ENCODE results near the gene RYR3.

Gene RYR3

DNA sequence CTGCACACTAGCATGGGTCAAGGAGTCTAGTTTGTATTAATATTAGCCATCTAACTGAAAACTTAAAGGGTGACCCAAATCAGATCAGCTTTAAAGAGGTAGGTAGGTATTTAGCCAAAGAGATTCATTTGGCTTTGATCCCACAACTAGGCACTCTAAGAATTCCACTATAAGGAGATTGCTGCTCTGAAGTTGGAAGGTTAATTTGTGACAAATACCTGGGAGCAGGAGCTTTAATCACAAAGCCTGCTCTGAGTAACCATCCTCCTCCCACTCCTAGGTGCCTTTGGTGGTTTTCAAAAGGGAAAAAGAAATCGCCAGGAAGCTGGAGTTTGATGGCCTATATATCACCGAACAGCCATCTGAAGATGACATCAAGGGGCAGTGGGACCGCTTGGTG, 537.2 kb downstream of the RYR3 start:
- DNase-seq, result no peak

DNA sequence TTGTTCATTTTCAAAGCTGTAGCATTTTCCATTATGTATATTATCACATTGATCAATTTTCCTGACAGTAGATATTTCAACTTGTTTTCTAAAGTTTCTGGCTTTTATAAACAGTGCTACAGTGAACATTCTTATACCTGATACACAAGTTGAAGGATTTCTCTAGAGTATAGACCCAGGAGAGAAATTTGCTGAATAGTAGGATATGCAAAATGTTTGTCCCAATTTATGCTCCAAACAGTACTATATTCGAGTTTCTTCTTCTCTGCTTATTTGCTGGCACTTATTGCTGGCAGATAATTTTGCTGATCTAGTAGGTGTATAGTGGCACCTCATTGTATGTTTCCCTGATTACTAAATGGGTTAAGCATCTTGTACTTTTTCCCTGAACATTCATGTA, 540.3 kb downstream of the RYR3 start:
- DNase-seq, result no peak

DNA sequence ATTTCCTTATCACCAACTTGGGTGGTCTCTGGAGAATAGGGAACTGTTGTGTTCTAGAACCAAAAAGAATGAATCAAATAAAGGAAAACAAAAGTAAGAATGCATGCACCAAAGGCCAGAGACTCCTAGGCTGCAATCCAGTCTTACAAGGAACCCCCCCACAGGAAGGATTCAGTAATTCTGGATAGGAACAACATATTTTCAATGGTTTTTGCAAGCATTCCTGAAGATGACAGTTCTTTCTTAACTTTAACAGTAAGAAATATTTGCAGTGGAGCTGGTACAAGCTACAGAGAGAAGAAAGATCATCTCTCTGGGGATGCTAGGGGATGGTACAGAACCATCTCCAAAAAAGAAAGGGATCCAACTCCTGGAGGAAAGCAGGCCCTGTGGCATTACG, 541.3 kb downstream of the RYR3 start:
- no peak for DNase-seq

DNA sequence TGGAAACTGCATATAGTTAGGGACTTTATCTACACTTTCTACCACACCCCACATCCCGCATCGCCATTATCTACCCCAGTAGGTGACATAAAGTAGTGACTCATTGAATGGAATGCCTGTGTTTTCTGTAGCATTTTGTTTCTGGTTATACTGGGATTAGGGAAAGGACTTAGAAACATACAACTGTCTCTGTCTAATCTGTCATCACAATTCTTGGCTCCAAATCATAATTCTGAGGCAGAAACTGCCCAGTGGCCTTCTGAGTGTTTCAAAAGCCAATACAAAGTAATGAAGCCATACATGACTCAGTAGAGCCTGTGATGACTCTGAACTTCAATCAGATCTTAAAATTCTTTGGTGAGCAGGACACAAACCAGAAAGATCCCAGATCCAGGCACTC, 541.8 kb downstream of the RYR3 start:
- DNase-seq, result no peak

DNA sequence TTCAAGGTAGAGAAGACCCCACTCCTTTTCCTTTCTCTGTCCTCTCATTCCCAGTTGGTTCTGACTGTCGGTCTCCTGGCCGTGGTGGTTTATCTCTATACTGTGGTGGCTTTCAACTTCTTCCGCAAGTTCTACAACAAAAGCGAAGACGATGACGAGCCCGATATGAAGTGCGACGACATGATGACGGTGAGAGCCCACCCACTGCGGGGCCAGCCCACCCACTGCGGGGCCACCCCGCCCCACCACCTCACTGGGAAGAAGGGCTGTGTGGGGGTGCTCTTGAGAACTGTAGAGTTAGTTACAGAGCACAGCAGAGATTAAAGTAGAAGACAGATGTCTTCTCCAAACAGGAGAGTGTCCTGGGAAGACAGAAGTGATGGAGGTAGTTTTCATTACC, 547.0 kb downstream of the RYR3 start:
- DNase-seq, result no peak

DNA sequence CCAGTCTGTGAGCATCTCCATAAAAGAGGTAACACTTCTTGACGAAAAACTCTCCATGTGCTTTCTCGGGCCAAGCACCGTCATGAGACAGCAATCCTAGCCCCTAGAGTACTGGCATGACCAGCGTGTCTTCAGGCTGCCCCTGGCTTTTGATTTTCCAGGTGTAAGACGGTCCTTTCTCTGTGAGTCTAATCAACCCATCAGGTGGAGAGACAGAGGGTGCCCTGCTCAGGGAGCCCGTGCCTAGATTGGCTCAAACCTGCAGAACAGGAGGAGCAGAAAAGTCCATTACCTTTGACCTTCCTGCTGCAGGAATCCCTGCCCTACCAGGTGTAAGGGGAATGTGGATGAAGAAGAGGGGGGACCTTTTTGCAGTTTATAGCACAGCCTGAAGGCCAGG, 548.1 kb downstream of the RYR3 start:
- no peak for DNase-seq

DNA sequence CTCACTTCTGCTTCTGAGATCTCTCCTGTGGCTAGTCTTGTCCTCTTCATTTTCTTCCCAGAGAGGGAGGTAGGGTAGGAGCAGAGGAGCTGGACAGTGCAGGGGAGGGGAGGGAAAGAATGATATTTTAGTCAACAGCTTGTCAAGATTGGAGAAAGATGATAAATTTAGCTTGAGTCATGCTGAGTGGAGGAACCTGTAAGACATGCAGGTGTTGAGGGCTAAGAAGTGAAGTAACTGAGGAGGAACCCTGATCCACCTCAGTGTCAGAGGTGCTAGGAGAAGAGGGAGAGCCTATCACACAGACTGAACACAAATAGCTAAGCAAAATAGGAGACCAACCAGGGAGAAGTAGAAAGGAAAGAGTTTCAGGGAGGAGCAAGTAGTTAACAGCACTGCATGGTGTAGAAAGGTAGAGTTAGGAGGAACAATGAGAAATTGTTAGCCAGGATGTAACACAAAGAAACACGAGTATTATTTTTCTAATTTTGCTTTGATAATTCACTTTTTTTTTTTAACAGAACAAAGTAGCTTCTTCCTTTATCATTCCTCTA, 549.3 kb downstream of the RYR3 start:
- DNase-seq, result no peak

DNA sequence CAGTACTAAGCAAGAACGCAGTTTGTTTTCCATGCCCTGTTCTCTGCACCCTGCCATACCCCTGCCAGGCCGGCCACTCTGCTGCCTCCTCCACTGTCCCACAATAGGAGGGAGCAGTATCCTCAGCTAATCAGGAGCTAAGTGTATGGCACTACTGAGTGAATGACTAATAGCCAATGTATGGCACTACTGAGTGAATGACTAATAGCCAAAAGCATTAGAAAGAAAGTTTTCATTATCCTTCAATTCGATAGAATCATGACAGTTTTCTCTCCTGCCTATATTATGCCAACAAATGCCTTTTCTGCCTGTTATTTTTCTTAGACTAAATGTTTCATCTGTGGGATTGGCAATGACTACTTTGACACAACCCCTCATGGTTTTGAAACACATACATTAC, 550.0 kb downstream of the RYR3 start:
- DNase-seq, result no peak

DNA sequence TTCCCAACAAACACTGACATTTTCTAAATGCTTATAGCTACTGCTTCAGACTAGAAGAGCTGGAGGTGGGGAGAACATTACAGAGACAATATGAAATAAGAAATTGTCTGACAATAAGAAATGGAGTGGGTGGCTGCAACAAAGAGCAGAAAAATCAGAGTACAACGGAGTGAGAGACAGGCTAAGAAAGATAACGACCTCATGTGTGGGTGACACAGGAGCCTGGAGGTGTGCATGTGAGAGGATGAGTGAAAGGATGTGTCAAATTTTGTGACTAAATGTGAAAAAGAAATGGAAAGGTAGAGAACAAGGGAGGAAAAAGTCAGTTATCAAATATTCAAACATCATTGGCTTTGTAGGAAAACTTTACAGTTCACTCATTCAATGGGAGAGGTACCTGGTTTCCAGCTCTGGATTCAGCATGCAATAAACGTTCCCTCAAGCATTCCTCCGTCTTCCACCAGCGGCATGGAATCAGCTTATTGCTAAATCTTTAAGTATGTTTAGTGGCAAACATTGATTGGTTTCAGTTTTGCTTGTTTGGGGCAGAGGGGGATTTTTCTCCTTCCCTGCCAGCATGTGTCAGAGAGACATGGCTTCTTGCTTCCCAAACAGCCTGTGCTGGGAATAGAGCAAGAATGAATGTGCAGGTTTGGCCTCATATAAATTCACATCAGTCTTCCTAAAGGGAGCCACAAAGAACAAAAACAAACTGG, 553.8 kb downstream of the RYR3 start:
- DNase-seq, result no peak

DNA sequence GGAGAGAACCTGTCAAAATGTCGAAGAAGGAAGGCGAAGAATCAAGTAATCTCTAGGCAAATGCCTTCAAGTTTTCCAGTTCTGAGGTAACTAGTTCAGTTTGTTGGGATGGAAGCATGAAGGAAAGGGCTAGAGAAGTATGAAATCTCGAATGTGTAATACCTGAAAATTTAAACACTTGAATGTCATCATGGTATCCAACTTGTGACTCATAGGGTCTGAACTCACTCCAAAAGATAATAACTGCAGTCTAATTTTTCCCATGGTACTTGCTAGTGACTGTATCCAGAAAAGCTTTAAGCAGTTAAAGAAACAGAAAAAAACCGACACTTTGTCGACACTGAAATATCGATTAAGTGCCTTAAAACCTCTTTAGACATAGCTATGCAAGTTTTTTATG, 554.6 kb downstream of the RYR3 start:
- DNase-seq, result no peak

DNA sequence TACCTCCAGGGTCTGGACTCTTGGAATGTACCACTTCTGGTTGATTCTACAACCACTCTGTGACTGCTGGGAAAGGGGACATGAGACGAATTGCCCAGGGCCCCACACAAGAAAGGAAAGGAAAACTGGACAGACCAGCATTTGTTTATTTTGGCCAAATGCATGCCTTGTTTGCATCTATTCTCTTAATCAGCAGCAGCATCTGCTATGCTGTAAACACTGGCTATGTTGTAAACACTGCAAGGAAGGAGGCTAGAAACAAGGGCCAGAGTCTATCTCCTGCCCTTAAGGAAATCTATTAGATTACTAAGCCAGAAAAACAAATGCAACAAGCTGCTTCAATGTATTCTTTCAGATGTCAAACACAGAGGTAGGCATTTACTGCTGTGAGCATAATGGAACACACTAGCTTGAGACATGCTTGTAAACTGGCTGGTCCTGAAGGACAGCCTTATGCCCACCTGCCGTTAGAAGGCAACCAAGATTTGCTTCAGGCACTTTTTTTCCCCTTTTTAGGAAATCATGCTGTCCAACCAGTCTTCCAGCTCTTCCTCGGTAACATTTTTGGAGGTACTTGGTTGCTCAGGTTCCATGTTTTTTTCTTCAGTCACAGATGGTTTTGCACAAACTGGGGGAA, 555.5 kb downstream of the RYR3 start:
- no peak for DNase-seq

DNA sequence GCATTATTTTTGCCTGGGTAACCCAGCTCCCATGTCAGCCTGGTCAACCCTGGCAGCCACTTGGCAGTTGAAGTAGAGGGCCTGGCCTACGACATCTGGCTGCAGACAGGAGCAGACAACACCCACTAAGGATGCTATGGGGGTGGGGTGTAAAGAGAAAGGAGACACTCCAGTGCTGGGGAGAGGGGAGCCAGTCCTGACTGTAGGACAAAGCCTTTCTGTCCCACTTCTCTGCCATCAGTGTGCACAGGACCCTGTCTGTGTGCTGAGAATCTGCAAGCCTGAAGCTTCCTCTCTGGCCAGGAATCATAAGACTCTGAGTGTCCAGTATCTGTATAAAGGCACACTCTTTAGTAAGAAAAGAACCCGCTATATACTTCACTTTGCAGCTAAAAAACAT, 561.2 kb downstream of the RYR3 start:
- DNase-seq, result no peak

DNA sequence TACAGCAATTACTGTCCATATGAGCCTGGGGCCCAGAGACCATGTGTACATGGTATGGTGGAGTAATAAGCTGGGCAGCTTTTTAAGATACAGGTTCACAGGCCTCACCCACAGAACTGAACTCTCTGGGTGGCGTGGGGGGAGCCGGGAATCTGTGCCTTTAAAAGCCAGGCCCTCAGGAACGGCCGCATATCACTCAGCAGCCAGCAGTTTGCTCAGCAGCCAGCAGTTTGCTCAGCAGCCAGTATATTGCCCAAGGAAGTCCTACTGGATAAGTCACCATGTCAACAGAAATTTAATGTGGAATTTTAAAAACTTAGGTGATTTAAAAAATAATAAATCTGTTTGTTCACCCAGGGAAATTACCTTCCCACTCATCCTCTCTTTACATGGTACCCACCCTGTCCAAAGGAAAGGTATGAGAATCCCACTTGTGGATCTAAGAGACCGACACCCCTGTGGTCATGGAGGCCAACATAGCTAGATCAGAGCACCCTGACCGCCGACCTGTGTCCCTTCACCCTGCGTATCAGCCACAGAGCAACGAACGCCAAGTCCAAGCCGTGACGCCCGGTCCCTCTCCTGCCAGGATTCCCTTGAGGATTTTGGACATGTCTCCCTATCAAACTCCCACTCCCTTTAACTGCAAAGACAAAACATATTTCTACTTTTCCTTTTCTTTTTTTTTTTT, 561.8 kb downstream of the RYR3 start:
- no peak for DNase-seq

DNA sequence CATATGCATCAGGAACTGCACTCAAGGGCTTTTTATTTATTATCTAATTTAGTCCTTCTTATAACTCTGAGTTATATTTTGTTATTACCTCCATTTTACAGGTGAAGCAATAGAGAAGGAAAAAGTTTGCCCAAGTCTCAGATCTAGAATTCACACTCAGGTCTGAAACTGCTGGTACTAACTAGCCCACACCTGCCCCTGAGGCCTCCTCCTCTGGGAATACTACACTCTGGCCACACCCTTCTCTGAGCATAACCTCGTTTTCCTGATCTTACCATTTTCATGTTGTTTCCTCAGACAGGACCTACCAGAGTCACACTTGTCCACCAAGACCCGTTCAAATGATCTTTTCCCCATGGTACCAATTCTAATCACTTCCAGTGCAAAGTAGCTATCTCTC, 563.4 kb downstream of the RYR3 start:
- DNase-seq, result no peak

DNA sequence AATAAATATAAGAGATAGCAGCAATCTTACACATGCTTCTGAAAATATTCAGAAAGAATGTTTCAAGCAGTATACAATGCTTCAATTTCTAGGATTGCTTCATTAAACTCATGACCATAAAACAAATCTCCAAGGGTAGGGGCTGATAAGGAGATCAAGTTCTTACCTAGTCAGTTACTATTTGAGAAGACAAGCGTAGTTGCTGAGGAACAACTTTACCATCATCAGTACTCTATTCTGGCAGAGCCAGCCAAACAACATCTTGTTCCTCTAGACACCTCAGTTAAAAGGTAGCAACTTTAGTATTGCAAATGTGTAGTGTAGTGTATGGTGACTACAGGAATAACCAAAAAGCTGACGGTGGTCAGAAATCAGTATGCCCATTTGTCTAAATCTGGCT, 572.2 kb downstream of the RYR3 start:
- no peak for DNase-seq

DNA sequence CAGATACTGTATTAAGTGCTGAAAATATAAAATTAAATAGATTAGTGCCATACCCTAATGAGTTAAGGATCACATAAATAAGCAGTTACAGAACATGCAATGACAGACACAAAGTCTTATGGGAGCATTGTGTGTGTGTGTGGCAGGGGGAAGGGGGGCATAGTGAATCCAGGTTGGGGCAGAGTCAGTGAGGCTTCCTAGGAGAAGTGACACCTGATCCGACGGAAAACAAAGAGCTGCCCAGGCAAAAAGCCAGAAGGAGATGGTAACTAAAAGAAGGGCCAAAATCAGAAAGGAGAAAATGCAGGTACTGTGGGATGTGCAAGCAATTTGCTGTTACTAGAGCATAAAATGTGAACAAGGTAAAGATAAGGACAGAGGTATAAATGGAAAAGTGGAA, 577.4 kb downstream of the RYR3 start:
- DNase-seq, result no peak

DNA sequence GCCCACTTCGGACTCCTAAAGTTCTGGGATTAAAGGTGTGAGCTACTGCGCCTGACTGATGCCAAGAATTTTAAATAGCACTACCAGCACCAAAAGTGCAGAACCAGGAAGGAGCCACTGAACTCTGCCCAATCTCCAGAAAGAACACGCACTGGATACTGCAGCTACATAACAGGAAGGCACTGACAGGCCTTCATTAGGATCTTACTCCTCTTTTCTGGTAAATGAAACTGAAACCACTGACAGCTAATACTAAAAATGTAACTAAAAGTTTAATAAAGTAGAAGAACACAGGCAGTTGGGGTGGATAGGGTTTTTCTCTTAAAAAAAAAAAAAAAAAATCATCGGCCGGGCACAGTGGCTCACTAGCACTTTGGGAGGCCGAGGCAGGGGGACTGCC, 583.4 kb downstream of the RYR3 start:
- no peak for DNase-seq

DNA sequence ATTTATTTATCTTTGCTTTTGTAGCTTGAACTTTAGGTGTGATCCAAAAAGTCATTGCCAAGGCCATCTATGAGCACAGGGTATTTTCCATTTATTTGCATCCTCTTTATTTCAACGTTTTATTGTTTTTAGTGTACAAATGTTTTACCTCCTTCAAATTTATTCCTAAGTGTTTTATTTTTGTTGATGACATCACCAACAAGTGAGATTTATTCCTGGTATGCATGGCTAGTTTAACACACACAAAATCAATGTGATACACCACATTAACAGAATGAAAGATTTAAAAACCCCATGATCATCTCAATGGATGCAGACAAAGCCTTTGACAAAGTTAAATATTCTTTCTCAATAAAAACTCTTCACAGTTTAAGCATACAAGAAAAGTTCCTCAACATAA, 591.3 kb downstream of the RYR3 start:
- no peak for DNase-seq

DNA sequence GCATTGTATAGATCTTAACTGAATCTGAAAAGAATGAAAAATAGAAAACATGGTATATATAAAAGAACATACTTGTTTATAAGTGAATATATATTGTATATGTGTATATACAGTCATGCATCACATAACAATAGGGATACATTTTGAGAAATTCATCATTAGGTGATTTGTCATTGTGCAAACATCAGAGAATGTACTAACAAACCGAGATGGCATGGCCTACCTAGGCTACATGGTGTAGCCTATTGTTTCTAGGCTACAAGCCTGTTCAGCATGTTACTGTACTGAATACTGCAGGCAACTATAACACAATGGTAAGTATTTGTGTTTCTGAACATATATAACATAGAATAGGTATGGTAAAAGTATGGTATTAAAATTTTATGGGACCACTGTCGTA, 592.9 kb downstream of the RYR3 start:
- DNase-seq, result no peak

DNA sequence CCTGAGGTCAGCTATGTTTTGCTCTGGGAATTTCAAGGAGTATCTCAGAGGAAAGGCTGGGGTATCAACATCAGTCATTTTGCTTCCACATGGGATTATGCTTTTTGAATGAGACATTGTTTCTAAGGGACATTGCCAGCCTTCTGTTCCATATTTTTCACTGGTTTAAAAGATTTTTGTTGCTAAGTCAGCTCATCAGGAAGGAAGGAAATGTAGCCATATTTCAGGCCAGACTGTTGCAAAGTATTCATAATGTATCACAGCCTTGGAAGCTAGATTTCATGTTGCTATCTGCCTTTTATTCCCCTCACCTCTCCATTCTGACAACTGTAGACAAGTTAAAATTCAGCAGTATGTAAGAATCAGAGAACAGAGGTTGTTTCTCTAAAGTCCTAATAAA, 596.6 kb downstream of the RYR3 start:
- DNase-seq, result no peak

DNA sequence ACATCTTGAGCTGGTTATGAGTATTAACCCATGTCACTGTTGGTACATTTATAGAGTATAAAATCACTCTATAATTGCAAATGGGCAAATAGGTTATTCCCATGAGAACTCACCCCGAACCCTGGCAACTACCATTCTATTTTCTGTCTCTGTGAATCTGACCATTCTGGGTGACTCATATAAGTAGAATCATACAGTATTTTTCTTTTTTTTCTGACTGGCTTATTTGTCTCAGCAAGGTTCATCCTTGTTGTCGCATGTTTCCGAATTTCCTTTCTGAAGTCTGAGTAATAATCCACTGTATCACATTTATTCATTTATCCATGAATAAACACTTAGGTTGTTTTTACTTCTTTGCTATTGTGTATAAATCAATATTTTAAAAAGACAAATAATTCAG, 597.6 kb downstream of the RYR3 start:
- no peak for DNase-seq

DNA sequence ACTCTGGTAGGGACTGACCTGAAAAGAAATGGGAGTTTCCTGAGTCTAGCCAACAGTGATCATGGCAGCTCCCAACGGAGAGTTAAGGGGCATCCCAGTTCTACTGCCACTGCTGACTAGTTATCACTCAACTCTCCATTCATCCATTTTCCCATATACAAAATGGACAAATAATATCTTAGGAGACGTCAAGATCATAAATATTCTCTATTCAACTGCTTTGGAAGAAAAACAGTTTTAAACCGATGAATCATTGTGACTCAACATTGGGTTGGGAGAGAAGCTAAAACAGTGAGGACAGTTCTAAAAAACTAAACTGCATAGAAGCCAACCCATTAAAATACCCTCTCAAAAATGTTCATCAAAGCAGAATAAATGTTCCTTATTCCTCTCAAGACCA, 600.0 kb downstream of the RYR3 start:
- no peak for DNase-seq

DNA sequence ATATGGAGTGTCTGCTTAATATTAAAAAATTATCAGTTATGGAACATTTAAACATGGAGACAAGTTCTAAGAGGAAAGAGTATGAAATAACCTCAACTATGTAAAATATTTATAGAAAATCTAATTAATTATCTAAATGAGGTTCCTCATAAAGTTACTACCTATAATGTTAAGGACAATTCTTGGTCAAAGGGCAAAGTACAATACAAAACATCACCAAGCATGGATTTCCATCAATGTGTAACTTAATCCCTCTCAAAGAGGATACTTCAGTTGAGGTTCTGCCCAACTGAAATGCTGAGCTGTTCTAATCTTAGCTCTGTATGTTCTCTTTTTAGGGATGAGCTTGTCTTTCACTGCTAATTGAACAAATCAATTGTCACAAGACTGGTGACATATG, 601.6 kb downstream of the RYR3 start:
- DNase-seq, result no peak

DNA sequence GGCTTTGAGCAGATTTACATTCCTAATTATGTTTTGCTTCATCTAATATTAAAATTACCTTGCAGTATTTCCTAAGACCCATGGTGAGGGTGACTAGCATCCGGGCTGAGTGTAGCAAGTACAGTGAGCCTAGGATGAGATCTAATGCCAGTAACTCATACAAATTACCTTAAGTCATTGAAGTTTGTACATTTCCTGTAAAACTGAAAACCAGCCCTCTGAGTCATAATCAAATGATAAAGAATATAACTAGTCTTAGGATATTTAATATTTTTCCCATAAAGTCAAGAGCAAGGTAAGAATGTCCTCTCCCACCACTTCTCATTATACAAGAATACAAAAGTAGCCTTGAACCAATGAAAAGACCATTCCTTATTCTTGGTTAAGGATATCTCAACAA, 602.7 kb downstream of the RYR3 start:
- no peak for DNase-seq
